ENCODE data around the gene TMEM117.

The TMEM117 gene

DNA sequence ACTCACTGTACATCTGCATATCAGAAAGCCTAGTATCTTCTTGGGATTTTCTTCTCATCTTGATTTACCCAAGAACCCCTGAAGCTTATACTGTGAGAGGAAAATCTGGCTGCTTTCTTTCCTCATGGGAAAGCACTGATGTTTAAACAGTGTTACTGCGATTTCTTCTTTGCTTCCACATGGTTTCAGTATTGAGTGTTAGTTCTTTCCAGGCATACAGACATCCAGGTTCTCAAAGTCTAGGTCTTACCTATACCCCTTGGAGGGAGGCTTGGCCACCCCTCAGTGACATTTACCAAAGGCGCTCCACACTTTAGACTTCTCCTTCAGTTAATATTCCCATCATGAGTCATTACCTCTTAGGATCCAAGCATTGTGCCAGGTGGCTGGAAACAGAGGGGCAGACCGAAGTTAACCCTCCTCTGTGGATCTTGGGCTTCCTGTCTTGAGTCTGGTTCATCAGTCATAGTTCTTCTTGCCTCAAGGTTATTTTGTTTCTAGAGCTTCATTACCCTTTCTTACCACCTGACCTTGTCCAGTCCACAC is 79.1 kb downstream of the TMEM117 start:
- Histone ChIP-seq H3K4me1 (ENCODE audit: control insufficient read depth, insufficient read depth, low read length) (peaks cover 9% of the 10 kb centered on the region), H3K9ac (ENCODE audit: low read depth, low read length) (no peak overlapping the region), H3K36me3 (ENCODE audit: control insufficient read depth, insufficient read depth, low read length) (no peaks in the 10 kb centered on the region), H3K27ac (ENCODE audit: low read depth, low read length) (no peak overlapping the region), H3K27me3 (ENCODE audit: control insufficient read depth, insufficient read depth, low read length) (no peaks in the 10 kb centered on the region), H3K9me3 (ENCODE audit: control insufficient read depth, insufficient read depth, low read length) (no peaks in the 10 kb centered on the region), H3K4me3 (ENCODE audit: low read depth, low read length) (no peak overlapping the region)

DNA sequence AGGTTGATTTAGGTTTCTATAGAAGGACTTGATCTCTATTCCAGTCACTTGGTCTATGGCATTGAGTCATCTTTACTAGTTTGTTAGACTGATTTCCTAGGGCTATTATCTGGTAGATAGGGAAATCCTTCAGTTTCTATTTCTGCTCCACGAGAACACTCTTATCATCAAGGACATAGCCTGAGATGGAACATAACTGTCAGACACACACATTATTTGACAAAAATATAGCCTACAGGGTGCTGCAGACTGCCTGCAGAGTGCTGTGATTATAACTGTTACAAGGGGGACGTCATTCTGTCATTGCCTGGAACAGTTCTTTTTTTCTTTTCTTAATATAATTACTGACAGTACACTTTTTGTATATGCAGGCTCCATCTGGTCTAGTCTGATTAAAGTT is 82.0 kb downstream of the TMEM117 start:
- H3K27me3 ChIP-seq (ENCODE audit: control insufficient read depth, insufficient read depth, low read length) = no peaks in the 10 kb centered on the region
- no peak overlapping the region for H3K4me3 ChIP-seq (ENCODE audit: low read depth, low read length)
- peaks cover 31% of the 10 kb centered on the region for H3K4me1 ChIP-seq (ENCODE audit: control insufficient read depth, insufficient read depth, low read length)
- no peaks in the 10 kb centered on the region for H3K9me3 ChIP-seq (ENCODE audit: control insufficient read depth, insufficient read depth, low read length)
- no peak overlapping the region for H3K27ac ChIP-seq (ENCODE audit: low read depth, low read length)
- no peaks in the 10 kb centered on the region for H3K36me3 ChIP-seq (ENCODE audit: control insufficient read depth, insufficient read depth, low read length)
- H3K9ac ChIP-seq (ENCODE audit: low read depth, low read length) = no peak overlapping the region

DNA sequence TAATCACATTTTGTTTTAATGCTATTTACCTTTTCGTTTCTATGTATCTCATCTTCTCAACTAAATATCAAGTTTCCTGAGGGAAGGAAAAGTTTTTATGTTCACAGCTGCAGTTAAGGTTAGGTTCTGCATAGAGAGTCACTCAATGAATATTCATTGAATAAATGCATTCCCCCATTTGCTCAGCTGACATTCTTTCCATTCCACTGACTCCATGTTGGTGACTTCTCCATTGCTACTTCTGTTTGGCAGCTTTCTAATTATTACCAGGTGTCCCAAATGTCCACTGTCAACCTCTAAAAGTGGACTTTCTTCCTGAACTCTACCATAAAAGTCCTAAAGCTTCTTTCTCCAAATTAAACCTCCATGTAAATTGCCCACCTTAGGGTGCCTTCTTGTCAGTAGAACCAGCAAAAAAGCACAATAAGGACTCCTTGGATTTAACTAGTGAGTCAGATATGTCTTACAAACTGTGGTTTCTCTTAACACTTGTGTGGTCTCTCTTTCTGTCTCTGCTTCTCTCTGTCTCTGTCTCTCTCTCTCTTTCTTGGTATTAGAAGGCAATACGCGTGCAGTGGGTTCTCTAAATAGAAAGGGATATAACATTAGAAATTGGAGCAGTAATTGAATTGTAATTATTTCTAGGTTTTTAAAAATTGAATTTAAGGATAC is 85.9 kb downstream of the TMEM117 start:
- Histone ChIP-seq H3K9me3 (ENCODE audit: control insufficient read depth, insufficient read depth, low read length) (no peaks in the 10 kb centered on the region), H3K4me3 (ENCODE audit: low read depth, low read length) (peak overlapping the region; percentile 19; the same call in 1 of the 2 replicates), H3K4me1 (ENCODE audit: control insufficient read depth, insufficient read depth, low read length) (peaks cover 24% of the 10 kb centered on the region), H3K27ac (ENCODE audit: low read depth, low read length) (peak overlapping the region; percentile 69), H3K9ac (ENCODE audit: low read depth, low read length) (no peak overlapping the region; the same call in 1 of the 2 replicates), H3K36me3 (ENCODE audit: control insufficient read depth, insufficient read depth, low read length) (no peaks in the 10 kb centered on the region), H3K27me3 (ENCODE audit: control insufficient read depth, insufficient read depth, low read length) (no peaks in the 10 kb centered on the region)

DNA sequence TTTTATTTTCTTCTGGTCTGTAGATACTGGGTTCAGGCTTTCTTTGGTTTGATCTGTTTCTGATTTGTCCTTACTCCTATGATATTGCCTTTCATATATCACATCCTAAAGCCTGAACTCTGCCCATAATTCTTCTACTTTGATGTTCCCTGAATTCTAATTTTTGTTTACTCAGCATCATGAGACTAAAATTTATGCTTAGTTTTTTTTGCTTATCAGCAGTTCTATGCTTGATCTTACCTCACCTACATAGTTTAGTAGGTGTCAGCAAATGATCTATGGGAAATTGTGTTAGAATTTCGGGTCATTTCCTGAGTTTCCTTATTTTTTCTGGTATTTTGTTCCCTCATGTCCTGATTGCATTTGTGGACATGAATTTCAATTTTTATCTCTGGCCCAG is 94.2 kb downstream of the TMEM117 start:
- Histone ChIP-seq H3K36me3 (ENCODE audit: control insufficient read depth, insufficient read depth, low read length) (no peaks in the 10 kb centered on the region), H3K4me3 (ENCODE audit: low read depth, low read length) (no peak overlapping the region), H3K4me1 (ENCODE audit: control insufficient read depth, insufficient read depth, low read length) (no peaks in the 10 kb centered on the region), H3K27ac (ENCODE audit: low read depth, low read length) (no peak overlapping the region), H3K27me3 (ENCODE audit: control insufficient read depth, insufficient read depth, low read length) (no peaks in the 10 kb centered on the region), H3K9ac (ENCODE audit: low read depth, low read length) (no peak overlapping the region), H3K9me3 (ENCODE audit: control insufficient read depth, insufficient read depth, low read length) (peaks cover 5% of the 10 kb centered on the region; the same call in 1 of the 2 replicates)

DNA sequence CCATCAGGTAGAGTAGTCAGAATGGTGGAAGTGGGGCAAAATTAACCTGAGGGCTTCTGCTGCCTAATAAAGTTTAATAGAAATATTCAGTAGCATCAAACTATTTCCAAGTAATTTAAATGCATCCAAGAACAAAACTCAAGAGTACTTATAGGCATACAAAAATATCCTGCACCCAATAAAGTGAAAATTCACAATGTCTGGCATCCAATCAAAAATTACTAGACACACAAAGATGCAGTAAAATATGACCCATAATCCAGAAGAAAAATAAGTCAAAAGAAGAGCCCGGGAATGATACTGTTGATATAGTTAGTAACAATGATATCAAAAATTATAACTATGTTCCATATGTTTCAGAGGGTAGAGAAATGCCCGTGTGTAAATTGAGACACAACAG is 95.3 kb downstream of the TMEM117 start:
- H3K9ac ChIP-seq (ENCODE audit: low read depth, low read length) = no peak overlapping the region
- H3K4me3 ChIP-seq (ENCODE audit: low read depth, low read length) = no peak overlapping the region
- H3K36me3 ChIP-seq (ENCODE audit: control insufficient read depth, insufficient read depth, low read length) = no peaks in the 10 kb centered on the region
- H3K27ac ChIP-seq (ENCODE audit: low read depth, low read length) = no peak overlapping the region
- no peaks in the 10 kb centered on the region for H3K4me1 ChIP-seq (ENCODE audit: control insufficient read depth, insufficient read depth, low read length)
- H3K27me3 ChIP-seq (ENCODE audit: control insufficient read depth, insufficient read depth, low read length) = no peaks in the 10 kb centered on the region
- H3K9me3 ChIP-seq (ENCODE audit: control insufficient read depth, insufficient read depth, low read length) = peaks cover 5% of the 10 kb centered on the region; the same call in 1 of the 2 replicates

DNA sequence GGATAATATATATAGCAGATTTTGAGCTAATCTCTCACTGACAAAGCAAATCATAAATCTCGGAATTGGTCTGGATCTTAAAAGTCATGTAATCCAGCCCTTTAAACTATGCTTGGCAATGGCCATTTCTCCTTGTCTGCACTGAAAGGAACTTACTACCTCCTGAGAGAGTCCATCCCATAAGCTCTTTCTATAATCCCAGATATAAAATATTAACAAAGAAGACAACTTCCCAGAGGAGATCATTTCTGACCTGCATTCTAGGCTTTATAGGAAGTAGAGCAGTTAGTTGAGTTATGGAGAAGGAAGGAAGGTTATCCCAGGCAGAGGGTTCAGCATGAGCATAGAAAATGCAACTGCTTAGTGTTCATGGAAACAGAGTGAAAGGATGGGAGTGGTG is 99.7 kb downstream of the TMEM117 start:
- Histone ChIP-seq H3K27me3 (ENCODE audit: control insufficient read depth, insufficient read depth, low read length) (no peaks in the 10 kb centered on the region), H3K4me1 (ENCODE audit: control insufficient read depth, insufficient read depth, low read length) (no peaks in the 10 kb centered on the region), H3K36me3 (ENCODE audit: control insufficient read depth, insufficient read depth, low read length) (no peaks in the 10 kb centered on the region), H3K27ac (ENCODE audit: low read depth, low read length) (no peak overlapping the region), H3K4me3 (ENCODE audit: low read depth, low read length) (no peak overlapping the region), H3K9me3 (ENCODE audit: control insufficient read depth, insufficient read depth, low read length) (peaks cover 5% of the 10 kb centered on the region; the same call in 1 of the 2 replicates), H3K9ac (ENCODE audit: low read depth, low read length) (no peak overlapping the region)

DNA sequence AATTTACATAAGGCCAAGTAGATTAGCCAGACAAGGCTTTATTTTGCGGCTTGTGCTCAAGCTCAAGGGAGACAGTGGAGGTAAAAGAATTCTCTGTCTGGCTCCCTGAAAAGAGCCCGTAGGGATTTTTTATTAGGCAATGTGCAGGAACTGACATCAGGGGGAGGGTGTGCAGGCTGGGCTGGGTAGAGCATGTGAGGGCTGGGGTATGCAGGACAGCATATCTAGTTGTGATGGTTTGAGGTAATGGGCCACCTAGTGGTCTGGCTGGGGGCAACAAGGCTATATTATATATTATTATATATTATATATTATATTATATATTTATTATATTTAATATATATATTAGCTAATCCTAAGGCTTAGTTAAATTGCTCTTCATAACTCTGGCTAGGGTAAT is 102.1 kb downstream of the TMEM117 start:
- no peaks in the 10 kb centered on the region for H3K27me3 ChIP-seq (ENCODE audit: control insufficient read depth, insufficient read depth, low read length)
- no peak overlapping the region for H3K9ac ChIP-seq (ENCODE audit: low read depth, low read length)
- no peak overlapping the region for H3K27ac ChIP-seq (ENCODE audit: low read depth, low read length)
- H3K4me3 ChIP-seq (ENCODE audit: low read depth, low read length) = no peak overlapping the region
- no peaks in the 10 kb centered on the region for H3K9me3 ChIP-seq (ENCODE audit: control insufficient read depth, insufficient read depth, low read length)
- H3K36me3 ChIP-seq (ENCODE audit: control insufficient read depth, insufficient read depth, low read length) = no peaks in the 10 kb centered on the region
- peaks cover 9% of the 10 kb centered on the region for H3K4me1 ChIP-seq (ENCODE audit: control insufficient read depth, insufficient read depth, low read length)

DNA sequence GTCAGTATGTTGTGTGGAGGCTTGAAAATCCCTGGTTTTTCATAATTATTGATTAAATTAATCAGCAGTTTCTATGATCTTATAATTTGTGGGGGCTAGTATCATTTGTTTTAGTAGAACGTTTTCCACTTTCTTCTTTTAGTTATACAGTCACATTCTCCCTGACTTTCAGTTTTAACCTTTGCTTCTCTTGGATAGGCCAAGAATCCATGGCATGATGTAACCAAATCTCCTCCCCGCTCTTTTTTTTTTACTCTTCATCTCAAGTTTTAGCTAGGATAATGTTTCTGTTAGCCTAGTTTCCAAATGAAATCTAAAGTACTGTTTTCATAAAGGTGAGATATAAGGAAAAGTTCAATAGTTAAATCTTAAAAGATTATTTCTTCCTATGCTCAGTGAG is 106.5 kb downstream of the TMEM117 start:
- Histone ChIP-seq H3K9ac (ENCODE audit: low read depth, low read length) (no peak overlapping the region), H3K4me1 (ENCODE audit: control insufficient read depth, insufficient read depth, low read length) (peaks cover 10% of the 10 kb centered on the region)

DNA sequence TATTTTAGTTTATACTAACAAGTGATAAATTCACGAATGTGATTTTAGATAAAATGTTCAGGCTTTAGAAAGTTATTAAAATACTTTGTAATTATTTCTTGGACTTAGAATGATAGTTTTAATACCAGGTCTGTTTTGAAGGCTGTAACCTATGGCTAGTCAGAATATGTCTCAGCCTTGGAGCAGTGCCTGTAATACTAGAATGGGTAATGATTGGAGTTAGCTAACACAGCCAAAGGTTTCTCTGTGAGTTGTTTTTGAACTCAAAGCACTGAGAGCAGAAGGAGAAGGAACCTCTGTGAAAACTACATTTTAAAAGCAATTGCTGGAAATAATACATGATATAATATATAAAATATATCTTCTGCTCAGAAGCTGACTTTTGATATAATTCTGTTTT is 110.1 kb downstream of the TMEM117 start:
- H3K9me3 ChIP-seq (ENCODE audit: control insufficient read depth, insufficient read depth, low read length) = peaks cover 5% of the 10 kb centered on the region
- H3K4me3 ChIP-seq (ENCODE audit: low read depth, low read length) = no peak overlapping the region
- no peaks in the 10 kb centered on the region for H3K27me3 ChIP-seq (ENCODE audit: control insufficient read depth, insufficient read depth, low read length)
- H3K27ac ChIP-seq (ENCODE audit: low read depth, low read length) = no peak overlapping the region
- no peak overlapping the region for H3K9ac ChIP-seq (ENCODE audit: low read depth, low read length)
- peaks cover 12% of the 10 kb centered on the region for H3K4me1 ChIP-seq (ENCODE audit: control insufficient read depth, insufficient read depth, low read length)
- H3K36me3 ChIP-seq (ENCODE audit: control insufficient read depth, insufficient read depth, low read length) = no peaks in the 10 kb centered on the region

More for the DNA sequence above, 106.5 kb downstream of the TMEM117 start:
- no peaks in the 10 kb centered on the region for H3K9me3 ChIP-seq (ENCODE audit: control insufficient read depth, insufficient read depth, low read length)
- no peak overlapping the region for H3K27ac ChIP-seq (ENCODE audit: low read depth, low read length)
- H3K4me3 ChIP-seq (ENCODE audit: low read depth, low read length) = no peak overlapping the region
- no peaks in the 10 kb centered on the region for H3K27me3 ChIP-seq (ENCODE audit: control insufficient read depth, insufficient read depth, low read length)
- H3K36me3 ChIP-seq (ENCODE audit: control insufficient read depth, insufficient read depth, low read length) = no peaks in the 10 kb centered on the region

DNA sequence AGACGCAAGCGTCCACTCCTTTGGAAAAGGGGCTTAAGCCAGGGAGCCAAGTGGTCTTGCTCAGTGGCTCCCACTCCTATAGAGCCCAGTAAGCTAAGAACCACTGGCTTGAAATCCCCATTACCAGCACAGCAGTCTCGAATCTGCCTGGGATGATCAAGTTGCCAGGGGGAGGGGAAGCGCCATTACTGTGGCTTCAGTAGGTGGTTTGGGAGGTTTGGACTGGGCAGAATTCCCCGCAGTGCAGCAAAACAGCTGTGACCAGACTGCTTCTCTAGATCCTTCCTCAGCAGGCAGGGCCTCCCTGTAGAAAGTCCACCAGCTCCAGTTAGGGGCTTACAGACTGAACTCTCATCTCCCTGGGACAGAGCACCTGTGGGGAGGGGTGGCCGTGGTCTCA is 115.4 kb downstream of the TMEM117 start:
- Histone ChIP-seq H3K4me1 (ENCODE audit: control insufficient read depth, insufficient read depth, low read length) (peaks cover 4% of the 10 kb centered on the region), H3K27me3 (ENCODE audit: control insufficient read depth, insufficient read depth, low read length) (no peaks in the 10 kb centered on the region), H3K4me3 (ENCODE audit: low read depth, low read length) (no peak overlapping the region), H3K9ac (ENCODE audit: low read depth, low read length) (no peak overlapping the region), H3K36me3 (ENCODE audit: control insufficient read depth, insufficient read depth, low read length) (no peaks in the 10 kb centered on the region), H3K27ac (ENCODE audit: low read depth, low read length) (no peak overlapping the region), H3K9me3 (ENCODE audit: control insufficient read depth, insufficient read depth, low read length) (peaks cover 5% of the 10 kb centered on the region)

DNA sequence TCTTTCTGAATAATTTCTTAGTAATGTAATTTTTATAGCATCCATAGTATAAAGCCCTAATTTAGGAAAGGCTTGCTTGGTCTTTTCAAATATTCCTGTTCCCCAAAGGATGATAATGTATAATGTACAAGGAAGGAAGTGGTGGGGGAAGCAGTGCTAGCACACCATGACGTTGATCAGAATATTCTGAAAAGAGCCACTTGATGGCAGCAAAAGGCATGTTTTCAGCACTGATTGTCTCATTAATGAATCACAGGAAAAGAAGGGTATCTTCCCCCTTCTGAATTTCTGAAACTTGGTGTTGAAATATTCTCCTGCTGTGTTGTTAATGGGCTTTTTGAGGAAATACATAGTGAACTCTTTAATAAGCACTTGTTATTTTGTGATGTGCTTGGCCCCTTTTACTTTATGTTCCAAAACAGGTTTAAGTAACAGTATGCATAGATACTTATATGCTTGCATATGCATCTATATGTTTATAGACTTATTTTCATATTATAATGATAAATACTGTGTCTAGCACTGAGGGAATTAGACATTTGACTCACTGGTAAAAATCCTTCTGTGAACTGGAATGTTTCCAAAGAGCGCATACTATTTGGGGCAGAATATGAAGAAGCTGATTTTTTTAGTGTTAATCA is 122.0 kb downstream of the TMEM117 start:
- no peak overlapping the region for H3K9ac ChIP-seq (ENCODE audit: low read depth, low read length)
- H3K4me3 ChIP-seq (ENCODE audit: low read depth, low read length) = no peak overlapping the region
- no peaks in the 10 kb centered on the region for H3K4me1 ChIP-seq (ENCODE audit: control insufficient read depth, insufficient read depth, low read length)
- H3K27me3 ChIP-seq (ENCODE audit: control insufficient read depth, insufficient read depth, low read length) = no peaks in the 10 kb centered on the region
- no peaks in the 10 kb centered on the region for H3K9me3 ChIP-seq (ENCODE audit: control insufficient read depth, insufficient read depth, low read length)
- no peaks in the 10 kb centered on the region for H3K36me3 ChIP-seq (ENCODE audit: control insufficient read depth, insufficient read depth, low read length)
- H3K27ac ChIP-seq (ENCODE audit: low read depth, low read length) = no peak overlapping the region

Data from HUES48 (cell line).